ENCODE measurements around the gene TAS2R50.

The TAS2R50 gene

DNA sequence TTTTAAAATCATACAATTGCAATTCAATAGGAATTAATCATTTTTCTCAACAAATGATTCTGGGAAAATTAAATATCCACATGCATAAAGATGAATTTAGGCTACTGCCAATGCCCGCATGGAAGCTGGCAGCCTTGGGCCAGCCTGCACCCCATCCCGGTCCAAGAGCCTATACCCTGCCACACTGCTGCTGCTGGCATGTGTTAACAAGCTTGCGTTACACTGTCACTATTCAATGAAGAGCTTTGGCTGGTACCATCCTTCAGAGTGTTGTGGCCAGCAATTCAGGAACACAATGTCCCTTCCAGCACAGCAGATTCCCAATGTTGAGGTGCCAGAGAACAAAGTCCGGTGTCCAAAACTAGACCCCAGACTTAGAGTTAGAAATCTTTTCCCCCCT, 34.1 kb downstream of the TAS2R50 start:
- no peak for DNase-seq (ENCODE audit: low spot score)

DNA sequence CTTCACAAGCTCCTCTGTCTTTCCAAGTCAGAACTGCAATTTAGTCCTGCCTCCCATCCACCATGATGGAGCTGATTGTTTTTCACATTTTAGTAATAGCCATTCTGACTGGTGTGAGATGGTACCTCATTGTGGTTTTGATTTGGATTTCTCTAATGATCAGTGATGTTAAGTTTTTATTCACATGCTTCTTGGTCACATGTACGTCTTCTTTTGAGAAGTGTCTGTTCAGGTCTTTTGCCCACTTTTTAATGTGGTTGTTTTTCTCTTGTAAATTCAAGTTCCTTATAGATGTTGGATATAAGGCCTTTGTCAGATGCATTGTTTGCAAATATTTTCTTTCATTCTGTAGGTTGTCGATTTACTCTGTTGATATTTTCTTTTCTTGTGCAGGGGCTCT, 43.5 kb downstream of the TAS2R50 start:
- no peak for DNase-seq (ENCODE audit: low spot score)

DNA sequence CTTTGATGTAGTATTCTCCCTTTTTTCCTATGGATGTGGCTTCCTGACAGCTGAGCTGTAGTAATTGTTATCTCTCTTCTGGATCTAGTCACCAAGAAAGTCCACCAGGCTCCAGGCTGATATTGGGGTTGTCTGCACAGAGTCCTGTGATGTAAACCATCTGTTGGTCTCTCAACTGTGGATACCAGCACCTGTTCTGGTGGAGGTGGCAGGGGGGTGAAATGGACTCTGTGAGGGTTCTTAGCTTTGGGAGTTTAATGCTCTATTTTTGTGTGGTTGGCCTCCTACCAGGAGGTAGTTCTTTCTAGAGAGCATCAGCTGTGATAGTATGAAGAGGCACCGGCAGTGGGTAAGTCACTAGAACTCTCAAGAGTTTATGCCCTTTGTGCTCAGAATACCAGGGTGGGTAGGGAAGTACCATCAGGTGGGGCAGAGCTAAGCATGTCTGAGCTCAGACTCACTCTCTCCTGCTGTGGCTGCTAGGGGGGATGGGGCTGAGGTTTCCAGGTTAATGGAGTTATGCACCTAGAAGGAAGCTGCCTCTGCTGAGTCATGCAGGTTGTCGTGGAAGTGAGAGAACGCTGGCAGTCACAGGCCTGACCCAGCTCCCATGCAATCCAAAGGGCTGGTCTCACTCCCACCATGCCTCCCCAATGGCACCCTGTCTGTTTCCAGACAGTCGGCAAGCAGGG, 44.6 kb downstream of the TAS2R50 start:
- DNase-seq (ENCODE audit: low spot score), result no peak

DNA sequence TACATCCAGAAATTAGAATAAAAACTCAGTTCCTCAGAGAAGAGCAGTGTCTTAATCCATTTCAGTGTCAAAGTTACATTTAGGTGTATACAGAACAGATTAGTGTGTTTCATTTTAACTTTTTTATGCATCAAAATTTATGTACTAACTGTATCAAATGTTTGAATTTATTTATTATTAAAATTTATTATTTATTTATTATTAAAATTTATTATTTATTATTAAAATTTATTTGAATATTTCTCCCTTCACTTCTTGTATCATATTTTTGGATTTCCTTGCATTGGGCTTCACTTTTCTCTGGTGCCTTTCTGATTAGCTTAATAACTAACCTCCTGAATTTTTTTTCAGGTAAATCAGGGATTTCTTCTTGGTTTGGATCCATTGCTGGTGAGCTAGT, 45.3 kb downstream of the TAS2R50 start:
- no peak for DNase-seq (ENCODE audit: low spot score)

DNA sequence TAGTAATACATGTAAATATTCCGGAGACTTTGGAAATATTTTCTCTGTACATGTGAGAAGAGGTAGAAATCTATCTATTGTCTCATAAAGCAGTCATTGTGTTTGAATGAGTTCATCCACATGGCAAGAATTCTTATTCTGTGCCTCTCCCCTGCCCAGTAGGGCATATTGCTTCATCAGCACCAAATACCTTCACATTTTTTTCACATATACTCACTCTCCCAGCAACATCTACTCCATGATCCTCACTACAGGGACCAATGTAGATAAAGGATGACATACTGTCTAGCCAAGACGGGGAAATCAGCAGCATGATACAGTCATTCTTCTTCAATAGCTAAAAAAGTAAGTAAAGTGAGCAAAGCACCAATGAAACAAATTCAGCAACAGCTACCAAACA, 46.3 kb downstream of the TAS2R50 start:
- no peak for DNase-seq (ENCODE audit: low spot score)

DNA sequence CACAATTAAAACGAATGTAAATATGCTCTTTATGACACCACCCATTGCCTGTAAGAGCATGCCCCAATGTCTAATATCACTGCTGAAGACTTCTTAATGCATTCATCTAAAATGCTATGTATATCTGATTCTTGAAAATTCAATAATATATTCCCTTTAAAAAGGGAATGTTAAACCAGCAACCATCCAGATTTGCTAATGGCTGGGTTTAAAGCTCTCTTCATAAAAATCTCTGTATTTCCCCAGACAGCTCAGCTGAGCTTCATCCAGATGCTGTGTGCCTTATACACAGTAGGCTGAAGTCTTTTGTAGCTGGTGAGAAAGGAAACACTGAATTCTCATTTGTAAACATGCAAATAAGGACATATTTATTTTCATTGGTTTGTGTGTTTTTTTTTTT, 47.5 kb downstream of the TAS2R50 start, which contains the start of gene TAS2R14:
TAS2R14 (minus strand) TSS at position 101 of the 400 bp plus-strand sequence; CDS start at position 45, 56 bp downstream.
- no peak for DNase-seq (ENCODE audit: low spot score)

DNA sequence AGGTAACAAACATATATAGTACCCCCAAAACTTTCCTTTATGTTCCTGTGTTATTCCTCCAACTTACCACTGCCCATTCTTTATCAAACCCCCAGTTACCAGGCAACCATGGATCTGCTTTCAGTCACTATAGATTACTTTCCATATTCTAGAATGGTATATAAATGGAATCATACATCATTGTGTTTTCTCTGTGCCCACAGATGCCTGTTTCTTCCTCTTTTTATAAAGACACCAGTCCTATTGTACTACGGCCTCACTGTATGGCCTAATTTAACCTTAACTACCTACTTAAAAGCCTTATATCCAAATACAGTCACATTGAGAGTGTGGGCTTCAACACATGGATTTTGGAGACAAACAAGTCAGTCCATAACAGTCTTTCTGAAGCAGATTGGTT, 50.2 kb downstream of the TAS2R50 start:
- DNase-seq (ENCODE audit: low spot score), result no peak

Data from ecto neural progenitor cell (in vitro differentiated cells).